GM08714 (cell line): Measurements from ENCODE around the gene REG4.

Experiments used
- H3K4me3 ChIP-seq: fragments of 200-500 bp; sonication (Bioruptor generic); 2 replicates; pipeline ENCODE4 v1.5.1; 2014; ENCODE audit warnings: mild to moderate bottlenecking, low read length, inconsistent platforms
- ZNF274 ChIP-seq: IDR thresholded peaks from 2 replicates; pipeline ENCODE4 v1.6.1; 2012; ENCODE audit warnings: mild to moderate bottlenecking, low read depth, low read length

The REG4 gene

DNA sequence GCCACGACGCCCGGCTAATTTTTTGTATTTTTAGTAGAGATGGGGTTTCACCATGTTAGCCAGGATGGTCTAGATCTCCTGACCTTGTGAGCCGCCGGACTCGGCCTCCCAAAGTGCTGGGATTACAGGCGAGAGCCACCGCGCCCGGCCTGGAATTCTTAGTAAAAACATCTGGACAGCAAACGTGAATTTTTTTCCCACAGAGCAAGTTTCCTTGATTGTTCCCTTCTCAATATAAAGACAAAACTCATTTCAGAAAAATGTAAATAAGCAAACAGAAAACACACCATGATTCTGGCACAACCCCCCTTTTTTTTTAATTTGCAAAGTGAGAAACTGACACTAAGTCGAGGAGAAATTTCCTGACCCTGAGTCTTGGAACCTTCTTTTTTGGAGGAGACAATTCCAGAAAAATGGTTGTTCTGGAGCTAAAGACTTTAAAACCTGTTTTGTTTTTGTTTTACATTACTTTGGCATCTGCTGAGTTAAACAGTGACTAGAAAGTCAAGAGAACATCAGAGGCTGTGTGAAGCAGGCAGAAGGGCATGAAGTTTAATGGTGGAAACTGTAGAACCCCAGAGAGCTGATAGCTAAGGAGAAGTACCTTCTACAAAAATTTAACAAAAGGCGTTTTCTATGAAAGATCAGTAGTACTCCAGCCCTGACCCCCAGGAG lies 32.2 kb downstream of the REG4 start:
- no peak for TF ChIP-seq ZNF274
- no peak overlapping the region for H3K4me3 ChIP-seq

- no peak overlapping the region for H3K4me3 ChIP-seq
- no peak for TF ChIP-seq ZNF274
Observed at GRCh38 chr1:119778359-119778758, 32.9 kb downstream of the REG4 start.

GRCh38 chr1:119774746-119775490 lies 36.3 kb downstream of the REG4 start:
- no peak for TF ChIP-seq ZNF274
- no peak overlapping the region for H3K4me3 ChIP-seq

DNA sequence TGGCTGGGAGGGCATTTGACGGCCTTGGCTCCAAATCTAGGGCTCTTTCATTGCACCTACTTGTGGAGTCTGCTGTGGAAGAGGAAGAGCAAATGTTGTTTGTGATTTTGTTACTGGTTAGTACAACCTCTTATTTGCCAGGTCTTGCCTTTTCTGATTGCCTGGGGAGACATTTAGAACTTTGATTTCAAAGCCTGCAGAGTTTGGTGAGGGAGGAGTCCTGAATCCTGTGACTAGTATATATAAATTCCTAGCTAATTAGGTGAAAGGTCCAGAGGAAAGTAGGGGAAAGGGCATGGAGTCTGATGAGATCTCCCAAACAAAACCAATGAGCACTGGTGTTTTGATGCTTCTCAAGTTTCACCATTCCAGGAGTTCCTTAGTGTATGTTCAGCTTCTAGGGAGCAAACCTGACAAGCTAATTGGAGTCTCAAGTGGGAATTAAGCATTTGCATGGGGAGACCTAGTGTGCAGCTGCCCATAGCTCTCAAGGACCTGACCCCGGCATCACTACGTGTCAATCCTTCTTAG lies 37.5 kb downstream of the REG4 start:
- H3K4me3 ChIP-seq = no peak overlapping the region
- TF ChIP-seq ZNF274 = no peak

- TF ChIP-seq ZNF274 = no peak
- no peak overlapping the region for H3K4me3 ChIP-seq
Observed at GRCh38 chr1:119772298-119772697, 39.0 kb downstream of the REG4 start.

GRCh38 chr1:119771770-119772169 lies 39.5 kb downstream of the REG4 start:
- no peak for TF ChIP-seq ZNF274
- H3K4me3 ChIP-seq = no peak overlapping the region

- no peak overlapping the region for H3K4me3 ChIP-seq
Observed at GRCh38 chr1:119771016-119771415, 40.2 kb downstream of the REG4 start.

DNA sequence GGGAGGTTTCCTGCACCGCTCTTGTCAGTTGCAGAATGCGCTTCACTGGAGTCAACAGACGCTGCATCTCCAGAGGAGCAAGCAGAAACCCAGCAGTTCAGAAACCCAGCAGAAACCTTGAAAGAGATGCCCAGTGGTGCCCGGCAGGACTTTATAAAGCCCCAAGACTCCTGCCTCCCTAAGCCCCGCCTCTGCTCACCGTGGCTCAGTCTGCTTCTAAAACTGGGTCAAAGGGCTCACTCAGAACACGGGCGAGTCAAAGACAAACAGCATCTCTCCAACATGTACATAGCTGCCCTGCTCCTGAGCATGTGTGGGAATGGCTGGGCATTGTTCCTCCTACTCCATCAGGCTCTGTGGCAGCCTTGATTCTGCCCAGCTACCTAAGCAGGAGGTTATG lies 42.5 kb downstream of the REG4 start, which contains the start of gene HMGCS2:
HMGCS2 (minus strand) TSS at position 128 of the 400 bp plus-strand sequence; CDS start at position 67, 61 bp downstream.
- TF ChIP-seq ZNF274 = no peak
- H3K4me3 ChIP-seq = no peak within 1 kb of the TSS

More at GRCh38 chr1:119771016-119771415, 40.2 kb downstream of the REG4 start:
- no peak for TF ChIP-seq ZNF274

- no peak overlapping the region for H3K4me3 ChIP-seq
- TF ChIP-seq ZNF274 = no peak
Observed at GRCh38 chr1:119767486-119767885, 43.8 kb downstream of the REG4 start.

DNA sequence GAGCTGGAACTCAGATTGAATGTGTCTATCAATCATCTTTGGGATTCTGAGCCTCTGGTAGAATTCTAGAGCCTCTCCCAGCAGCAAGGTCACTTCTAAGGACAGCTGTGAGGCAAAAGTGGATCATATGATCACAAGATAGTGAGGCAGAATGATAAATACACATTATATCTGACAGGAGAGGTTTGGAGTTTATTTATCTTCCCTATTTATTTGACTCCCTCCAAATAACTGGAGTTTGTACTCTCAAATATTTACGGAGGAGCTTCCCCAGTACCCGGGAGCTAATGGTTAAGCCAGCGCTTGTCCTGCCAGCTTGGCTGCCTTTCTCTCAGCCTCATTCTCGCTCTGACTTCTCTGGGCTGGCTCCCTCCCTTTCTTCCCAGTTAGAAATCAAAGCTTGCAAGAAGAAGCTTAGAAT lies 44.9 kb downstream of the REG4 start:
- TF ChIP-seq ZNF274 = no peak
- no peak overlapping the region for H3K4me3 ChIP-seq

GRCh38 chr1:119764220-119764619 lies 47.0 kb downstream of the REG4 start:
- H3K4me3 ChIP-seq = no peak overlapping the region
- no peak for TF ChIP-seq ZNF274

- TF ChIP-seq ZNF274 = no peak
Observed at GRCh38 chr1:119762953-119763352, 48.3 kb downstream of the REG4 start.

DNA sequence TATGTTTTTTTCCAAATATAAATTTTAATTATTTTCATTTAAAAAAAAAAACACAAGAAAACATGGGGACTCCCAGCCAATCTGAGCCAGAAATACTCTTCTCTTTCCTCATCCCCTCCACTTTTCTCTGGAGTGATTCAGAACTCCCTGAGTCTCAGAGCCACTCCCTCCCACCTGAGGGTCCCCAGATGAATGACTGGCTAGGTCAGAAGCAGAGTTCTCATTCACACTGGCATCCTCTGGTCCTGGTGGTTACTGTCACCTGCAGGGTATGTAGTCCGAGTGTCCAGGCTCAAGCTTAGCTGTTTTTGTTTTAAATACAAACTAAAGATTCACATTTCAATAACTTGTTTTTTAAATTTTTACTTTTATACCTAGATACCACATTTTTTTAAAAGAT lies 48.9 kb downstream of the REG4 start:
- TF ChIP-seq ZNF274 = no peak

More at GRCh38 chr1:119762953-119763352, 48.3 kb downstream of the REG4 start:
- H3K4me3 ChIP-seq = no peak overlapping the region

DNA sequence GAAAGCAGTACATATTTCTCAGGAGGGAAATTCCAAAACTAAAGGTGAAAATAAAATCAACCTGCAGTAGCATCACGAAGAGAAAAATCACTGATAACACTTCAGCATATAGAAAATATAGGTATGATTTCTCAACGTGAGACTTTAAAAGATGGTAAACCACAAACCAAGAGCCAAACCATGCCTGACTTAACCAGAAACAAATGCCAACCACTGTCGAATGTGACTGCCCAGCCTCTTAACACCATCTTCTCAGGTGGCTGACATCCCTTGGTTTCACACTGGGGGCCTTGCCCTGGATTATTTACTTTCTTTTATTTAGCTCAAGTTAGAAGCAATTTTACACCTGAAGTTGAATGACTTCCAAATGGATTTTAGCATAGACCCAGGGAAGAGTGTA lies 52.7 kb downstream of the REG4 start:
- no peak for TF ChIP-seq ZNF274
- no peak overlapping the region for H3K4me3 ChIP-seq

More for the DNA sequence above, 48.9 kb downstream of the REG4 start:
- no peak overlapping the region for H3K4me3 ChIP-seq

DNA sequence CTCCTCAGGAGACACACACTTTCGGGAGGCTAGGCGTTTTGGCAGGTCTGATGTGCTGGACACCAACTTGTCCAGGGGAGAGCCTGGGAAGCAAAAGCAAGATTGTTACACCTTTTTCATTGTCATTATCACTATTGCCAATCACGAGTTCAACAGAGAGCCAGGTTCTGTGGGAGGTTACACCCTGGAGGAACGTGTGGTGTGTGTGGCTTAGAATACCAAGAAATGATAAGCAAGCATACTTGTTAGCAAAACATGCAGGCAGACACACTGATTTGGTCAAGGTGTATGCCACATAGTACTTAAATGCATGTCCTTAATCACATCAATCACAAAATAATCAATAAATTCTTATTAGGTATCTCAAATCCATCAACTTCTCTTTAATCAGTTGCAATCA lies 58.7 kb downstream of the REG4 start:
- no peak for TF ChIP-seq ZNF274
- no peak overlapping the region for H3K4me3 ChIP-seq
